Iris pigment epithelial cell (primary cell): ENCODE measurements around the gene GPRC5B.
A peak's percentile ranks its signal among the peaks of the same experiment; 100 is the strongest.

Source experiments
- DNase-seq: peaks from one replicate; pipeline ENCODE4 v3.0.0-alpha.2; 2011; ENCODE audit warnings: low read depth

GPRC5B gene

DNA sequence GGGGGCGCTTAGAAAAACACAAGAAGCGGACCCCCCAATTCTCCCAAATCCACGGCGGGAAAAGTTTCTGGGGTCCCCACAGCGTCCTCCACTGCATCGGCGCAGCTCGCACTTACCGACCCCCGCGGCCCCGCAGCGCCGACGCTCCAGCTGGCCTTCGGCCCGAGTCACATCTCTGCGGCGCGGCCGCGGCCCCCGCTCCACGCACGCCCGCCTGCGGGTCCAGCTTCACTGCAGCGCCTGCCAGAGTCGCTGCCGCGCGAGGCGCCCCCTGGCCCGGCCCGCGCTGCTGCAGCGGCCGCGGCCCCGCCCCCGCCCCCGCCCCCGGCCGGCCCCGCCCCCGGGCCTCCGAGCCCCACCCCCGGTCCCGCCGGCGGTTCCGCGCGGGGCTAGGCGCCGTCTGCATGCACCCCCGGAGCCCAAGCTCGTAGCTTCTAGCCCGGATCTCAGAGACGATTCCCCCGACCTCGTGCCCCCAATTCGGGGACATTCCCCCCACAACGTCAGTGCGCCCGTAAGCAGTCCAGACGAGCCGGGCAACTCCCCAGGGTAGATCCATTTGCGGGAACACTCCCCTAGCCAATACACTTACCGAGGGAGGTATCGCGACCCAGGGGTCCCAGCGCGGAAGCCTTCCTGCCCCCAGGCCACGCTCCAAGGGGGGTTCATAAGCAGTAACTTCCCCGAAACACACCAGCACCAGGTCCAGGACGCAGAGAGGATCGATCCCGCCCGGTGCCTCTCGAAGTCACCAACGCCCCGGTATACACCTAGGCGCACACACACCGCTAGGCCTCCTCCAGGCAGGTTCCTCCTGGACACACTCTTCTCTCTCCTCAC lies at the start of gene GPRC5B:
GPRC5B (minus strand) TSS at position 238 of the 840 bp plus-strand sequence. CDS start 12,003 bp downstream, outside the sequence.
- peak; percentile 44 for DNase-seq

GRCh38 chr16:19933740-19934139 lies 49.1 kb upstream of the GPRC5B start:
- DNase-seq = no peak

DNA sequence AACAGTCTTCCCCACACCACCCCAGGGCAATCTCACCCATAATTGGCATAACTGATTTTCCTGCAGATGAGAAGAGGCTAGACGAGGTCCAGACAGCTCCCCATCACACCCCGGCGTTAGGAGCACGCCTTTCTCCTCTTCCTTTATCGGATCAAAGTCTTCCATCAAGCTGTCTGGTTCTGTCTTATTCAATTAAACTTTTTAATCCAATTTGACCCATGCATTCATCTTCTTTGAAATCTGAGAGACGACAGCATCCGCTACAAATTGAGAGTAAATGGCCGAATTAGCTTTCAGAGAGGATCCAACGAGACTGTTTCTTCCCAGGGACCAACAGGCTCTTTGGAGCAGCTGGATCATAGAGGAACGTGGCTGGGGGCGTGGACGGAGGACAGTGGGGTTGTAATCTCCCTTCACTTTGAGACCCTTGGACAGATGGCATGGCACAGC lies 44.4 kb upstream of the GPRC5B start:
- no peak for DNase-seq

DNA sequence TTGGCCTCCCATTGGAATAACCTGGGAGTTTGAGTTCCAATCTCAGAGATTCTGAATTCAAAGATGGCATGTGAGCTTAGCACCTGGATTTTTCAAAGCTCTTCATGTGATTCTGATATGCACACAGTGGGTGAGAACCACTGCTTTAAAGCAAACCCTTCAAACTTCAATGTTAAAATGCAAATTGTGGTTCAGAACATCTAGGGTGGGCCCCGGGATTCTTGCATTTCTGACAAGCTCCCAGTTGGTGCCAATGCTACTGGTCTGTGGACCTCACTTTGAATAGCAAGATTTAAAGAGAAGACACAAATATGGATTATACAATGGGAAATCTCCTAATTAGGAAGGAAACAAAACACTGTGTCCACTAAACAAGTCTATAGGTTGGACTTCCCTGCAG lies 43.8 kb upstream of the GPRC5B start:
- DNase-seq = no peak

GRCh38 chr16:19926449-19927390 lies 42.1 kb upstream of the GPRC5B start:
- DNase-seq = peak; percentile 89

DNA sequence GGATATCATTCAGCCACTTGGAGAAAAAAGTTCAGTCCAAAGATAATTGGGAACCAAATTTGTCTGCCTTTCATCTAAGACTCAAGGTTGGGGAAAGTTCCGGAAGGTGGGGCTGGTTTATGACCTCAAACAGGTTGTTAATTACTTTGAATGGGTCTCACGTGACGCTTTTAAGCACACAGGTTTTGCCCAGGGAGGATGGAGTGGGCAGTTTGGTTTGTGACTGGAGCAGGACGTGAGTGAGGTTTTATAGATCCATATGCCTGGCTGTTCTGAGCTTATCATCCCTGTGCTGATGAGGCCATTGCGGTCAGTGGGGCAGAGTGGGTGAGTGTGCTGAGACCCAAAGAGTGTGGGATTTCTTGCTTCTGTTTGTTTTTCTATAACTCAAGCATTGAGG lies 38.7 kb upstream of the GPRC5B start:
- no peak for DNase-seq

- DNase-seq = no peak
Observed at GRCh38 chr16:19919142-19919541, 34.5 kb upstream of the GPRC5B start.

- DNase-seq = no peak
Observed at GRCh38 chr16:19916064-19916463, 31.4 kb upstream of the GPRC5B start.

DNA sequence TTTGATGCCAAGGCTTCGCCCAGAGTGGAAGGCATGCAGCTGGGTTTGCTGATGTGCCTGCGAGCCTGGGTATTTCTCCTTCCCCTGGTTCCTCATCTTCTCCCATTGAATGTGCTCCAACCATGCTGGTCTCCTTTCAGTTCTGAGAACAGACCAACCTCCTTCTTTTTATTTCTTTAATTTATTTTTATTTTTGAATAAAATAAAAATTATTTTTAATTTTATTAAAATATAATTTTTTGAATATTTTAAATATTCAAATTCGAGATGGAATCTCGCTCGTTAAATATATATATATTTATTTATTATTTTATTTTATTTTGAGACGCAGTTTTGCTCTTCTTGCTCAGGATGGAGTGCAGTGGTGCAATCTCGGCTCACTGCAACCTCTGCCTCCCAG lies 30.2 kb upstream of the GPRC5B start:
- no peak for DNase-seq

DNA sequence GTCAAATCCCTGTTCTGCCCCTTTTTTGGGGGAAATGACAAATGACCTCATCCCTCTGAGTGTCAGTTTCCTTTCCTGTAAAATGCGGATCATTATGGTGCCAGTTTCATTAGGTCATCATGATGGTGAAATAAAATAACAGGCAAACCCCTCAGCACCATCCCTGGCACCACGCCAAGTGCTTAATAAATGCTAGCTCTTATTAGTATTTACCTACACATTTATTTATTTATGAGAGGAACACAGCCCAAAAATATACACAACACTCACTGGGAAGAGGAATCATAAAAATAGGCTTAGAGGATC lies 28.6 kb upstream of the GPRC5B start:
- no peak for DNase-seq

- DNase-seq = peak; percentile 38
Observed at GRCh38 chr16:19912455-19913339, 28.0 kb upstream of the GPRC5B start.

DNA sequence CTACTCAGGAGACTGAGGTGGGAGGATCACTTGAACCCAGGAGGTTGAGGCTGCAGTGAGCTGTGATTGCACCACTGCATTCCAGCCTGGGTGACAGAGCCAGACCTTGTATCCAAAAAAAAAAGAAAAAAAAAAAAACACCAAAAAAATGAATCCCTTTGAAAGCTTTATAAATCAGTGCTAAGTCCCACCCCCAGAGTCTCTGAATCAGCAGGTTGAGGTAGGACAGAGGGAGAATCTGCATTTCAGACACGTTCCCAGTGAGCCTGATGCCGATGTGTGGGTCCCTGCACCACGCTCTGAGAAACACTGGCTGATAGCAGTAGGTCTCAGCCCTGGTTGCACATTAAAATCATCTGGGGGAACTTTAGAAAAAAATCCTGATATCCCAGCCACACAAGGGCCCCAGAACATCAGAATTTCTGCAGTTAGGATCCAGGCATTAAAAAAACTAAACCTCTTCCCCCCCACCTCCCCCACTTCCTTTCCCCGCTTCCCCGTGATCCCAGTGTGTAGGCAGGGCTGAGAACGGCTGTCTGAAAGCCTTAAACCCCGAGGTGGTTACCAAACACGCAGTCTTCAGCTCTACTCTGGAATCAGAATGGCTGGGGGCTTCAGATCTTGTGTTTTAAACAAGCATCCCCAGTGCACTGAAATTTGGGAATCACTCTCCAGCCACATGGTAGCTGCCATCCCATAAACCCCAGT lies 27.3 kb upstream of the GPRC5B start:
- no peak for DNase-seq

- no peak for DNase-seq
Observed at GRCh38 chr16:19911204-19911603, 26.6 kb upstream of the GPRC5B start.

- DNase-seq = no peak
Observed at GRCh38 chr16:19909750-19910322, 25.2 kb upstream of the GPRC5B start.

GRCh38 chr16:19908921-19909320 lies 24.3 kb upstream of the GPRC5B start:
- no peak for DNase-seq

DNA sequence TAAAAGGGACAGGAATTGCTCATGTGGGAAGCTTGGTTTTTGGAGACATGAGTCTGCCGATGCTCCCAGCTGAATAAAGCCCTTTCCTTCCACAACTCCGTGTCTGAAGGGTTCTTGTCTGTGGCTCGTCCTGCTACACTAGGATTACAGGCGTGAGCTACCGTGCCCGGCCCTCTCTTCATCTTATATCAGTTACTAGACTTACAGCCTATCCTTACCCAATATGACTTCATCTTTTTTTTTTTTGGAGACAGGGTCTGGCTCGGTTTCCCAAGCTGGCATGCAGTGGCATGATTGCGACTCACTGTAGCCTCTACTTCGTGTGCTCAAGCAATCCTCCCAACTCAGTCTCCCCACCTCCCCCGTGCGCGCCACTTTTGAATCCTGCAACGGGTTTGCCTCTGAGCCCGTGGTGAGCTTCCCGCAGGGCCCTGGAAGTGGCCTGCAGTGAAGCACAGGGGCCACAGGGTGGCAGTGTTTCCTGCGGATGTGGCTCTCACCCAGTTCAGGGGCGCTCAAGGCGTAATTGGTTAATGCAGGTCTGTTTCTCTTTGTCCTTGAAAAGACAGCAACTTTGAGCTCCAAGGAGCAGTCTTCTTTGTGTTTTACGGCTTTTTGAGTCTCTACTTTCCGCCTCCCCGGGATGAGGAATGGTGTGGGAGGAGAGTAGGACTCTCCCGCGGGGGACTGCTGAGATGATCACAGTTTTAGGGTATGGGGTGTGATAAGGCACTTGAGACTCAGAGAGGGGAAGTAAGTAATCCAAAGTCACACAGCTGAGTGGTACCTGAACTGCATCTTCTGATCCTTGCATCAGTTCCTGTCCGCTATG lies 22.7 kb upstream of the GPRC5B start:
- DNase-seq = peak; percentile 60

DNA sequence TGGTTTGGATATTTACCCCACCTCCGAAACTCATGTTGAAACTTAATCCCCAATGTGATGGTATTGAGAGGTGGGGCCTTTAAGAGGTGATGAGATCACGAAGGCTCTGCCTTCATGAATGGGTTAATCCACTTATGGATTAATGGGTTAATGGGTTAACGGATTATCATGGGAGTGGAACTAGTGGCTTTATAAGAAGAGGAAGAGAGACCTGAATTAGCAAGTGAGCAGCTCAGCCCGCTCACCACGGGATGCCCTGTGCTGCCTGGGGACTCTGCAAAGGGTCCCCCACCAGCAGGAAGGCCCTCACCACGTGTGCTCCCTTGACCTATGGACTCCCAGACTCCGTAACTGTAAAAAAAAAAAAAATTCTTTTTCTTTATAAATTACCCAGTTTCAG lies 16.5 kb upstream of the GPRC5B start:
- no peak for DNase-seq

DNA sequence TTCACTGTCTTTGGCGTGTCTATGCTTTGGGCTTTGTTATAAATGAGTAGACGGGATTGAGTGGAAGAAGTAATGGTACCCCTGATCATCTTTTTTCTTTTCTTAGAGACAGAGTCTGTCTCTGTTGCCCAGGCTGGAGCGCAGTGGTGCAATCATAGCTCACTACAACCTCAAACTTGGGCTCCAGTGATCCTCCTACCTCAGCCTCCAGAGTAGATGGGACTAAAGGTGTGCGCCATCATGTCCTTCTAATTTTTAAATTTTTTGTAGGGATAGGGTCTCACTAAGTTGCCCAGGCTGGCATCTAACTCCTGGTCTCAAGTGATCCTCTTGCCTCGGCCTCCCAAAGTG lies 14.9 kb upstream of the GPRC5B start:
- DNase-seq = no peak

GRCh38 chr16:19898924-19899604 lies 14.4 kb upstream of the GPRC5B start:
- peak; percentile 55 for DNase-seq

GRCh38 chr16:19898166-19898565 lies 13.5 kb upstream of the GPRC5B start:
- no peak for DNase-seq
